ENCODE data around the gene C16orf74.

Gene C16orf74

DNA sequence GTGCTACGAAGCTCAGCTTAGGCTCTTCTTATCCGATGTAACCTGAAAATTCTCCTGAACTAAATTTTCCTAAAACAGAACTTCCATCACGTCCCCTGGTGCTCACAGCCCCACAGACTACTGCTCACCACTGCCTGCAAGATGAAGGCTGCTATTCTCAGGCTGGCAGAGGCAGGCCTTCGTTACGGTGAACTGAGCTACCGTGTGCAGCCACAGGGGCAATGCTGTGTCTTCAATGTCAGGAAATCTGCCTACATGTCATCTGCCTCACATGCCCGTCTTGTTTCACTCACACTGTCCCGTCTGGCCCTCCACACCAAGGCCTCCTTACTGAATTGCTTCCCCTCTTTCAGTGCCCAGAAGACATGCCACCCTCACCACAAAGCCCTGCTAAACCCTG, 32.5 kb upstream of the C16orf74 start:
- TF ChIP-seq CTCF (IDR thresholded peaks at IDR 0.05; ENCODE audit: low read length, missing control alignments), result no peak
- DNase-seq (ENCODE audit: low read depth), result no peak
- no peak overlapping the region for H3K4me3 ChIP-seq (replicated peaks; ENCODE audit: low read depth, low read length)

DNA sequence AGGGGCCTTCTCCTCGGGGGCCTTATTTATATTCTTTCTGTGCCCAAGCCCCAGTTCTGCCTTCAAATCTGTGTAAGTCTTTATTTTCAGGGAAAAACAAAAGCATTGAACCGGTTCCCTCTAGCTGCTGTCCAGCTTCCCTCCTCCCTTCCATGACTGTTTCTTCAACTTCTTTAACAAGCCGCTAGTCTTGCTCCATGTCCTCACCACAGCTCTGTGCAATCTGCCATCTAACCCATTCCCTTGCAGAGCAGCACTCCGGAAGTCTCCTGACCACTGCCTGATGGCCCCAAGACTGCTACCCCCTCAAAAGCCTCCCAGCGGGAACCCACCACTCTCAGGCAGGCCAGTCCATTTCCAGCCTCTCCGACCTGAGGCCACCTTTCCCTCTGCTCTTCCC, 31.6 kb upstream of the C16orf74 start:
- no peak for TF ChIP-seq CTCF (IDR thresholded peaks at IDR 0.05; ENCODE audit: low read length, missing control alignments)
- DNase-seq (ENCODE audit: low read depth), result no peak
- no peak overlapping the region for H3K4me3 ChIP-seq (replicated peaks; ENCODE audit: low read depth, low read length)

- TF ChIP-seq CTCF (IDR thresholded peaks at IDR 0.05; ENCODE audit: low read length, missing control alignments), result no peak
- peak; percentile 43 for DNase-seq (ENCODE audit: low read depth)
- no peak overlapping the region for H3K4me3 ChIP-seq (replicated peaks; ENCODE audit: low read depth, low read length)
These were observed 30.9 kb upstream of the C16orf74 start for GRCh38 chr16:85781695-85782370.

GRCh38 chr16:85781156-85781555, 30.3 kb upstream of the C16orf74 start:
- TF ChIP-seq CTCF (IDR thresholded peaks at IDR 0.05; ENCODE audit: low read length, missing control alignments), result no peak
- DNase-seq (ENCODE audit: low read depth), result no peak
- no peak overlapping the region for H3K4me3 ChIP-seq (replicated peaks; ENCODE audit: low read depth, low read length)

DNA sequence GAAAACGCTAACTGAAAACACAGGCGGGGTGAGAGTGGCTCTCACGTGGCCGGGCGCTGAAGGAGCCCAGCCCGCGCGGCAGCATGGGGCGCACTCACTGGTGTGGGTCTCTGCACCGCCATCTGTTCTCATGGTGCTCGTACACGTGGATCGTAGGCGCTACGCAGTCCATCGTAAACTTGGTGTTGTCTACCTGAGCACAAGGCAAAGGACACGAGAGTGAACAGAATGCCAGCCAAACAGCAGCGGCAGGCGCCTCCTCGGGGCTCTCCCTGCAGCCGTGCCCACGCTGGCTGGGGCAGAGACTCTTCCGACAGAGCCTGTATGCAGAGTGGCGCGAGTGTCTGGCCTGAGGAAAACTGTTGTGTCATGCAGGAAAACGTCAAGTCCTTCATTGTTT, 29.4 kb upstream of the C16orf74 start:
- H3K4me3 ChIP-seq (replicated peaks; ENCODE audit: low read depth, low read length), result no peak overlapping the region
- TF ChIP-seq CTCF (IDR thresholded peaks at IDR 0.05; ENCODE audit: low read length, missing control alignments), result no peak
- DNase-seq (ENCODE audit: low read depth), result no peak

DNA sequence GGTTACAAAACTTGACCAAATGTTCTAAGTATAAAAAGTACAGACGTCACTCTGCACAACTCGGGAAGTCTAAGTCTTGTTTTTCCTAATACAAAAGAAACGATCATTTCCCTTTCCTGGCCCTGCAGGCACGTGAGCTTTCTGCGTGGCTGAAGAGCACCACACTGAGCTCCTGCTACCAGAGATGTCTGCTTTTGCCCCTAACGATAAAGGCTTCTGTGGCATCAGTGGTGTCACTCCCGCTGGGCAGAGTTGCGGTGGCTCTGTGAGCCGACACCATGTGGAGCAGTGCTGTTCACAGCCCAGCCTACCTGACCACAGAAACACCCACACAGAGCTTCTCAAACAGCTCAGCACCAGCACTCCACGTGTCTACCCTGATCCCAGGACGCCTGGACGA, 28.0 kb upstream of the C16orf74 start:
- no peak overlapping the region for H3K4me3 ChIP-seq (replicated peaks; ENCODE audit: low read depth, low read length)
- no peak for DNase-seq (ENCODE audit: low read depth)
- no peak for TF ChIP-seq CTCF (IDR thresholded peaks at IDR 0.05; ENCODE audit: low read length, missing control alignments)
